Mucosa of descending colon (tissue), 3 donors: Measurements from ENCODE around the gene DPH6. TPM values are rescaled to one million over a fixed set of nuclear protein-coding genes. Genes with fewer than 3 reads are reported as not detected.
"Not testable (repeated sequence)": the region's sequence is repeated elsewhere in the genome, so short reads cannot be mapped to it uniquely, and the experiment has no call there.

ENCODE experiments used
- ATAC-seq: fragments of 200-7000 bp; cut with Tn5 transposase; one replicate; pipeline ENCODE4 v1.9.1; 2020; ENCODE audit warnings: mild to moderate bottlenecking, moderate library complexity
- DNase-seq, 3 donors: peaks; one replicate each; pipeline ENCODE4 v3.0.0-alpha.2; 2020
- H3K36me3 ChIP-seq: fragments of 200-600 bp; one replicate; pipeline ENCODE4 v1.8.0; 2021; ENCODE audit warnings: low read depth, mild to moderate bottlenecking
- H3K4me1 ChIP-seq: fragments of 200-600 bp; one replicate; pipeline ENCODE4 v1.8.0; 2021; ENCODE audit warnings: low read depth, mild to moderate bottlenecking
- H3K4me3 ChIP-seq: fragments of 200-600 bp; one replicate; pipeline ENCODE4 v1.8.0; 2021; ENCODE audit warnings: mild to moderate bottlenecking
- H3K9me3 ChIP-seq: fragments of 200-600 bp; one replicate; pipeline ENCODE4 v1.8.0; 2021; ENCODE audit warnings: mild to moderate bottlenecking
- intact Hi-C, 2 donors: fragments of 100-400 bp; cut with DNase I in 1 of 2; cut with micrococcal nuclease in 1 of 2; formaldehyde crosslinking; loops; one replicate each; pipeline versions ENCODE4 v1.11.0 to v1.11.1; 2022; cut with DNase I, micrococcal nuclease
- total RNA-seq, 3 donors: library from RNA; stranded (reverse); fragmentation: NEBNext Ultra II Directional in 2 of 3; extraction: Animal tissue kit (Norgen Biotek cat#: 25700) in 2 of 3; gene quantifications; one replicate each; pipeline versions ENCODE4 v1.2.1 to v1.2.4, GENCODE V29; 2021 to 2023
- TF ChIP-seq, protein P1 (sequence below): fragments of 200-600 bp; IDR thresholded peaks from one replicate; pipeline ENCODE4 v1.8.0; 2022; ENCODE audit warnings: antibody characterized with exemption, mild to moderate bottlenecking
- donor health status: DM: no; HTN: no; CAD: no; lungs with moderate emphysema.
- donor health status: DM: no; HTN: no; CAD: no.
- donor health status: DM: no; HTN: yes; CAD: no.

DPH6 gene
- total RNA-seq, 3 donors from 2014 or later, result 16.8 to 23.7 (median 21.2) TPM

DNA sequence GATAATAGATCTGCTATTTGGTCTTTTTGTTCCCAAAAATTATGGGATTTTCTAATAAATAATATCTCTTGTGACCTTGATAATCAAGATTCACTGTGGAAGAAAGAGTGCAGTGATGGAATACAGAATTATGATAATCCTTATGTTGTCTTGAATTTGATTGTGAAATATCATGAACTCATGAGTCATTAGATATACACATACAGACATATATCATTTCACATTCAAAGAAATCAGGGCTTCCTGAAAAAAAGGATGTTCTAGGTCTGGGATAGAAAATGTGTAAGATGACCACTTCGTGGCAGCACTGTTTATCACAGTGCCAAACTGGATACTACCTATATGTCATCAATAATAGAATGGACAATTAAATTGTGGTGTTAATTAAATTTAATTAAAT lies 97.7 kb downstream of the DPH6 start:
- Histone ChIP-seq H3K4me3 (no peak overlapping the region), H3K36me3 (no peaks in the 10 kb centered on the region), H3K9me3 (no peaks in the 10 kb centered on the region), H3K4me1 (no peaks in the 10 kb centered on the region)
- intact Hi-C loops, result loop anchor here in 1 of 2 donors (10.0 kb wide), 1 partner anchor 163 kb away; no protein-coding TSS in a partner anchor
- TF ChIP-seq, protein P1, sequence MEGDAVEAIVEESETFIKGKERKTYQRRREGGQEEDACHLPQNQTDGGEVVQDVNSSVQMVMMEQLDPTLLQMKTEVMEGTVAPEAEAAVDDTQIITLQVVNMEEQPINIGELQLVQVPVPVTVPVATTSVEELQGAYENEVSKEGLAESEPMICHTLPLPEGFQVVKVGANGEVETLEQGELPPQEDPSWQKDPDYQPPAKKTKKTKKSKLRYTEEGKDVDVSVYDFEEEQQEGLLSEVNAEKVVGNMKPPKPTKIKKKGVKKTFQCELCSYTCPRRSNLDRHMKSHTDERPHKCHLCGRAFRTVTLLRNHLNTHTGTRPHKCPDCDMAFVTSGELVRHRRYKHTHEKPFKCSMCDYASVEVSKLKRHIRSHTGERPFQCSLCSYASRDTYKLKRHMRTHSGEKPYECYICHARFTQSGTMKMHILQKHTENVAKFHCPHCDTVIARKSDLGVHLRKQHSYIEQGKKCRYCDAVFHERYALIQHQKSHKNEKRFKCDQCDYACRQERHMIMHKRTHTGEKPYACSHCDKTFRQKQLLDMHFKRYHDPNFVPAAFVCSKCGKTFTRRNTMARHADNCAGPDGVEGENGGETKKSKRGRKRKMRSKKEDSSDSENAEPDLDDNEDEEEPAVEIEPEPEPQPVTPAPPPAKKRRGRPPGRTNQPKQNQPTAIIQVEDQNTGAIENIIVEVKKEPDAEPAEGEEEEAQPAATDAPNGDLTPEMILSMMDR, result no peak
- DNase-seq (no peak), ATAC-seq (no peak)

DNA sequence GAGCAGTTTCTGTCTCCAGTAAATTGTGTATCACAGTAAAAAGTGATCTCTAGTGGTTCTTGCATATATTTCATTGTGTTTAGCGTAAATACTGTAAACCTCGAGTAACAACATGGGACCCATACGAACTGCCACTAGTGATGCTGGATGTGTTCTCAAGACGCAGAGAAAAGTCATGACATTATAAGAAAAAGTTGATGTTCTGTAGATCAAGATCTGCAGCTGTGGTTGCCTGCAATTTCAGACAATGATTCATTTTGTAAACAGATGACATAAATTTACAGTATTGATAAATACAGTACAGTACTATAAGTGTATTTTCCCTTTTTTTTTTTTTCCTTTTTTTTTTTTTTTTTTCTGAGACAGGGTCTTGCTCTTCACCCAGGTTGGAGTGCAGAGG lies 100.1 kb downstream of the DPH6 start:
- TF ChIP-seq, protein P1, result no peak
- Histone ChIP-seq H3K4me3 (no peak overlapping the region), H3K4me1 (no peaks in the 10 kb centered on the region), H3K36me3 (no peaks in the 10 kb centered on the region), H3K9me3 (no peaks in the 10 kb centered on the region)
- intact Hi-C loops, result loop anchor here (2.0 to 10.0 kb wide), 2 partner anchors 155 to 161 kb away; no protein-coding TSS in a partner anchor
- ATAC-seq (no peak), DNase-seq (no peak)

DNA sequence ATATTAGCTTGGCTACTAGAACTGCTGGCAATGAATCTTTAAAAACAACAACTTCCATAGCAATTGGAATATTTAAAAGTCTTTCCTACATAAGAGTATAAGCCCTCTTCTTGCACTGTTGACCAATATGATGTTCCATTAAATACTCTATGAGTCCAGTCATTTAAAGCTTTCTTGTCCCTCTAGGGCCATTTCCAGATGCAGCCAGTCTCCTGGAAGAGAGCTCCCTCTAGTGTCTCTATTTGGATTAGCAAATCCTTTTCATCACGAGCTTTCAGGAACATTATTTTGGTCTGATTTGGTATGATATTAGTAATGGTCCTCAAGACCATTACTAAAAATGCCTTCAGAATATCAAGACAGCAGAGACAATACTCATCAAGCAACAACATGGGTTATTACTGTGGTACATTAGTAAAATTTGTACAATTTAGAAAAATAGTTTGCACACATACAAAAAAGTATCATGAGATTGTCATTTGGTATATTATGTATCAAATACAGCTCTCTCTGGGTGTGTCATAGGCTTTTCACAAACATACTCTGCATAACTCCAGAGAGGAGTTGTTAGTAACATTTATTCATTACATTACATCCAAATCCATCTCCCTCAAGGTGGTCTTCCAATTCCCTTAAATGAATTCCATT lies 101.3 kb downstream of the DPH6 start:
- intact Hi-C loops, result loop anchor here (2.0 to 10.0 kb wide), 2 partner anchors 154 to 160 kb away; no protein-coding TSS in a partner anchor
- DNase-seq (peak in 1 of 3 donors; percentile 19), ATAC-seq (peak; percentile 70)
- no peaks in the 10 kb centered on the region for H3K4me1 ChIP-seq
- H3K36me3 ChIP-seq, result no peaks in the 10 kb centered on the region
- TF ChIP-seq, protein P1, result peak; percentile 45
- H3K9me3 ChIP-seq, result no peaks in the 10 kb centered on the region
- H3K4me3 ChIP-seq, result no peak overlapping the region

DNA sequence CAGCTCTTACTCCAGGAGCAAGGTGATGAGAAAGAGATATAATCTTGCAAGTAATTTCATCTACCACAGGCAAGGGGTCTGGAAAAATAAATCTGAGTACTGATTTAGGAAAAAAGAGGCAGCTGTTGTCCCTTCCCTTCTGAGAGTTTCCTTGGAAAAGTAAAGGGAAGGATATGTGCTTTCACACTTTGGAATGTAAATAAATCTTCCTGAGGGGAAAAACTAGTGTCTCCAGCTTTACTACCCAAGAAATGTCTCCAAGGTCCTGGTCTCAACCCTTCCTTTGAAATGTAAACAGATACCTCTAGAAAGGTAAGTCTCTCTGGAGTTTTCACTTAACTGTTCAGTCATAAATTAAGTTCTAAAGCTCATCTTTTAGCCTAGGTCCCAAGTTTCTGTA lies 102.6 kb downstream of the DPH6 start:
- TF ChIP-seq, protein P1, result no peak
- Histone ChIP-seq H3K4me1 (no peaks in the 10 kb centered on the region), H3K36me3 (no peaks in the 10 kb centered on the region), H3K9me3 (no peaks in the 10 kb centered on the region), H3K4me3 (no peak overlapping the region)
- DNase-seq, result no peak
- intact Hi-C loops, result loop anchor here in 1 of 2 donors (10.0 kb wide), 1 partner anchor 159 kb away; no protein-coding TSS in a partner anchor
- no peak for ATAC-seq

DNA sequence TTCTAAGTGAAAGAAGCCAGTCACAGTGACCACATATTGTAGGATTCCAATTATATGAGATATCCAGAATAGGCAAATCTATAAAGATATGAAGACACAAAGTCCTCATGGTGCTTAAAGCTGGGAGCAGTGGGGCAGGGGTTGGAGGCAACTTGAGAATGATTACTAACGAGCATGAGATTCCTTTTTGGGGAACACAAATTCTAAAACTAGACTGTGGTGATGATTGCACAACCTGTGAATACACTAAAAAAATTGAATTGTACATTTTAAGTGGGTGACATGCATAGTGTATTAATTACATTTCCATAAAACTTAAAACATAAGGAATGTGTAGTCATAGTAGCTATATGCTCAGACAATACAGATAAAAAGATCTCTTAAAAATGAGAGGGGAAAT lies 103.2 kb downstream of the DPH6 start:
- no peaks in the 10 kb centered on the region for H3K4me1 ChIP-seq
- no peaks in the 10 kb centered on the region for H3K36me3 ChIP-seq
- H3K4me3 ChIP-seq, result no peak overlapping the region
- no peak for ATAC-seq
- no peak for DNase-seq
- H3K9me3 ChIP-seq, result no peaks in the 10 kb centered on the region
- intact Hi-C loops, result loop anchor here in 1 of 2 donors (10.0 kb wide), 1 partner anchor 158 kb away; no protein-coding TSS in a partner anchor
- TF ChIP-seq, protein P1, result no peak

DNA sequence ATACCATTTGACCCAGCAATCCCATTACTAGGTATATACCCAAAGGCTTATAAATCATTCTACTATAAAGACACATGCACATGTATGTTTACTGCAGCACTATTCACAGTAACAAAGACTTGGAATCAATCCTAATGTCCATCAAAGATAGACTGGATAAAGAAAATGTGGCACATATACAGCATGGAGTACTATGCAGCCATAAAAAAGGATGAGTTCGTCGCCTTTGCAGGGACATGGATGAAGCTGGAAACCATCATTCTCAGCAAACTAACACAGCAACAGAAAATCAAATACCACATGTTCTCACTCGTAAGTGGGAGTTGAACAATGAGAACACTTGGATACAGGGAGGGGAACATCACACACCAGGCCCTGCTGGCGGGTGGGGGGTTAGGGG lies 104.7 kb downstream of the DPH6 start:
- not testable (repeated sequence) for ATAC-seq, DNase-seq, H3K4me1 ChIP-seq, H3K36me3 ChIP-seq, H3K9me3 ChIP-seq, H3K4me3 ChIP-seq
- intact Hi-C loops, result loop anchor here in 1 of 2 donors (10.0 kb wide), 1 partner anchor 156 kb away; no protein-coding TSS in a partner anchor
